A549 (cell line): ENCODE data around the gene FAT3. TPM values are rescaled to one million over a fixed set of nuclear protein-coding genes. Genes with fewer than 3 reads are reported as not detected.
A peak's percentile ranks its signal among the peaks of the same experiment; 100 is the strongest.

ENCODE experiments used
- ATAC-seq, 2 experiments: fragments of 200-7000 bp in 1 of 2; fragments of >200 bp in 1 of 2; cut with Nextera tagmentation in 1 of 2; cut with Tn5 transposase in 1 of 2; 3 replicates each; pipeline versions ENCODE4 v1.8.0 to v1.9.1; 2018 to 2020; ENCODE audit warnings: mild to moderate bottlenecking in 1 of 2, moderate library complexity in 1 of 2
- CTCF ChIA-PET: fragments of 300-600 bp; sonication (Branson Sonifier 250); formaldehyde crosslinking; extraction: SDS; loops from one replicate; lab custom pipeline; 2021; ENCODE audit warnings: antibody characterized with exemption, inconsistent platforms; lab: Yijun Ruan, JAX
- POLR2A ChIA-PET: fragments of 350-600 bp; formaldehyde crosslinking; extraction: SDS; loops from one replicate; lab custom pipeline; 2021; ENCODE audit warnings: antibody characterized with exemption, inconsistent platforms; lab: Yijun Ruan, JAX
- DNase-seq, 2 experiments: peaks; one replicate each; pipeline versions ENCODE4 v3.0.0 to v3.0.0-alpha.2; 2011 to 2016; ENCODE audit warnings: low read depth in 1 of 2, low spot score in 1 of 2
- FAIRE-seq: peaks from 2 replicates; lab custom pipeline; 2011; peaks lifted over from hg19 to GRCh38; lab: Jason Lieb, UNC
- H3K27ac ChIP-seq, 2 experiments: fragments of >200 bp; sonication (Bioruptor Twin); formaldehyde crosslinking; 3 replicates each; pipeline ENCODE4 v1.5.1; 2016 to 2017
- H3K4me1 ChIP-seq: fragments of >200 bp; sonication (Bioruptor Twin); formaldehyde crosslinking; 3 replicates; pipeline ENCODE4 v1.6.1; 2016
- H3K4me2 ChIP-seq: fragments of >200 bp; sonication (Bioruptor Twin); formaldehyde crosslinking; 3 replicates; pipeline ENCODE4 v1.6.1; 2016
- H3K4me3 ChIP-seq: fragments of >200 bp; sonication (Bioruptor Twin); formaldehyde crosslinking; 3 replicates; pipeline ENCODE4 v1.5.1; 2016
- H3K9me3 ChIP-seq: fragments of >200 bp; sonication (Bioruptor Twin); formaldehyde crosslinking; 3 replicates; pipeline ENCODE4 v1.6.1; 2016
- CBX2 ChIP-seq: fragments of 200-600 bp; sonication (generic); IDR thresholded peaks from 2 replicates; pipeline ENCODE4 v1.6.1; 2016; ENCODE audit warnings: low read depth, mild to moderate bottlenecking, borderline replicate concordance
- E2F6 ChIP-seq: IDR thresholded peaks from 2 replicates; pipeline ENCODE4 v1.6.1; 2012; ENCODE audit warnings: low read depth, borderline replicate concordance
- EP300 ChIP-seq, 2 experiments: fragments of >200 bp; sonication (Bioruptor Twin); formaldehyde crosslinking; IDR thresholded peaks; 2 replicates in 1 of 2; 3 replicates in 1 of 2; pipeline ENCODE4 v1.6.1; 2016 to 2017
- ESRRA ChIP-seq: fragments of 150-350 bp; IDR thresholded peaks from 2 replicates; pipeline ENCODE4 v1.6.1; 2014; ENCODE audit warnings: mild to moderate bottlenecking, low read length, borderline replicate concordance
- FOSL2 ChIP-seq, 2 experiments: fragments of 450-650 bp in 1 of 2; fragments of >200 bp in 1 of 2; sonication (Bioruptor Twin) in 1 of 2; formaldehyde crosslinking; IDR thresholded peaks; 2 replicates each; pipeline versions ENCODE4 v1.5.0 to v1.6.1; 2016 to 2020; ENCODE audit warnings: mild to moderate bottlenecking in 1 of 2, moderate library complexity in 1 of 2
- HEYL ChIP-seq: fragments of 250-450 bp; sonication (Bioruptor Pico); IDR thresholded peaks from 2 replicates; pipeline ENCODE4 v1.8.0; 2021; ENCODE audit warnings: mild to moderate bottlenecking, moderate library complexity
- HOXA7 ChIP-seq: fragments of 250-450 bp; sonication (Bioruptor Pico); IDR thresholded peaks from 2 replicates; pipeline ENCODE4 v1.5.0; 2020; ENCODE audit warnings: mild to moderate bottlenecking, moderate library complexity
- PHF8 ChIP-seq: fragments of 200-600 bp; sonication (generic); IDR thresholded peaks from 2 replicates; pipeline ENCODE4 v1.6.1; 2016; ENCODE audit warnings: low read depth, mild to moderate bottlenecking, antibody characterized with exemption, moderate library complexity, borderline replicate concordance
- RAD21 ChIP-seq, 2 experiments: fragments of >200 bp in 1 of 2; sonication (Bioruptor Twin) in 1 of 2; formaldehyde crosslinking in 1 of 2; IDR thresholded peaks in 1 of 2; conservative IDR thresholded peaks in 1 of 2; 2 replicates in 1 of 2; 3 replicates in 1 of 2; pipeline ENCODE4 v1.6.1; 2012 to 2018; ENCODE audit warnings: inconsistent platforms in 1 of 2
- RARB ChIP-seq: fragments of 250-450 bp; sonication (Bioruptor Pico); IDR thresholded peaks from 2 replicates; pipeline ENCODE4 v1.8.0; 2021; ENCODE audit warnings: mild to moderate bottlenecking, moderate library complexity
- RNF2 ChIP-seq: fragments of 200-600 bp; sonication (generic); IDR thresholded peaks from 2 replicates; pipeline ENCODE4 v1.6.1; 2016; ENCODE audit warnings: low read depth, mild to moderate bottlenecking, antibody characterized with exemption, moderate library complexity, borderline replicate concordance
- TFCP2L1 ChIP-seq: fragments of 250-450 bp; sonication (Bioruptor Pico); IDR thresholded peaks from 2 replicates; pipeline ENCODE4 v1.5.0; 2021; ENCODE audit warnings: mild to moderate bottlenecking
- TP53 ChIP-seq: fragments of 250-450 bp; sonication (Bioruptor Pico); IDR thresholded peaks from 2 replicates; pipeline ENCODE4 v1.5.0; 2021; ENCODE audit warnings: mild to moderate bottlenecking, moderate library complexity
- ZFP36 ChIP-seq: fragments of 450-650 bp; IDR thresholded peaks from 2 replicates; pipeline ENCODE4 v1.6.1; 2014; ENCODE audit warnings: borderline replicate concordance; ENCODE audit not compliant: partially characterized antibody
- WGBS: methylation state at CpG from one replicate; pipeline ENCODE4 v1.1.6; 2017; ENCODE audit errors: missing lambda C conversion rate; 5-methylcytosine and 5-hydroxymethylcytosine counted together
- polyA plus RNA-seq, 4 experiments: library from polyadenylated mRNA; depleted of rRNA in 3 of 4; stranded (reverse); fragments of >200 nt; fragmentation: RNase III in 1 of 4; extraction: RNeasy Plus Mini Kit Qiagen cat#74134 plus additional on column Dnase treatment in 1 of 4; gene quantifications; 2 replicates in 3 of 4; 3 replicates in 1 of 4; pipeline ENCODE4 v1.2.3, GENCODE V29; 2011 to 2017
- TF ChIP-seq, protein P1 (sequence below): IDR thresholded peaks from 2 replicates; pipeline ENCODE4 v1.6.1; 2012

FAT3 gene
- polyA plus RNA-seq, 2 of the 4 experiments (the other 2 are of a cell fraction): 0.61 to 1.4 TPM

DNA sequence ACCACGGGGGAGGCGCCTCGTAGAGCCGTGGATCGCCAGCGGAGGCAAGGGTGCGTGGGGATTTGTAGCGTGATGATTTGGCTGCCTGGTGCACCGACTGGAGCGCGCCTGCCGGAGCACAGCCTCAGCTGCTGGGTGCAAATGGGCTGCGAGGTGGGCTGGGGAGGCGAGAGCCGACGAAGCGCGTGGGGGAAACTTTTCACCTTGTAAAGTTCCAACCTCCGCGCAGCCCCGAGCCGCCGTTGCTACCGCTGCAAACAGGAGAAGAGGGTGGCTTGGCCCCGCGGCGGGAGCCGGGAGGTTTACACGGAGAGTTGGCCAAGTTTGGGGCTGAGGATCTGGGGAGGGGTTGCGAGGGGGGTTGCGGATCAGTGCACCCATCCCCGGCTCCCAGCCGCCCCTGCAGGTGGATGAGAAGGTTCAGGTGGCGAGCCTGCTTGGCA is 528 bp downstream of the FAT3 start:
- ATAC-seq: peak; percentile 41 to 50; a peak in 3 of 6 replicates
- Histone ChIP-seq H3K9me3 (no peaks in the 10 kb centered on the region), H3K4me3 (peak overlapping the region; percentile 59), H3K4me2 (peak overlapping the region; percentile 76), H3K4me1 (no peaks in the 10 kb centered on the region), H3K27ac (peak overlapping the region; percentile 53 to 64)
- no peak for FAIRE-seq
- WGBS: 5% methylated on average over 19 of the region's 34 CpGs
- ChIA-PET CTCF (no interaction called here), POLR2A (no interaction called here)
- no peak for DNase-seq
- TF ChIP-seq TFCP2L1 (CRISPR knock-in tag) (no peak), TP53 (CRISPR knock-in tag) (no peak), HEYL (CRISPR knock-in tag) (no peak), RNF2 (0 out of 2 replicates have a peak, but pooled peaks have one; percentile 24), HOXA7 (no peak)

- Histone ChIP-seq H3K4me3 (peak overlapping the region; percentile 59), H3K27ac (peak overlapping the region in 1 of 2 experiments; percentile 64; a peak in 3 of 6 replicates), H3K4me2 (peak overlapping the region; percentile 76), H3K4me1 (no peaks in the 10 kb centered on the region), H3K9me3 (no peaks in the 10 kb centered on the region)
- DNase-seq: no peak
- no peak for FAIRE-seq
- ChIA-PET CTCF (interaction anchor here (1.2 kb wide), 1 partner anchor 12 kb away, joined by 3 read pairs; no protein-coding TSS in a partner anchor), POLR2A (interaction anchor here (0.5 kb wide), 1 partner anchor 36 kb away, joined by 3 read pairs; no protein-coding TSS in a partner anchor)
- 34% methylated on average over 45 of the region's 54 CpGs for WGBS
- TF ChIP-seq E2F6: 0 out of 2 replicates have a peak, but pooled peaks have one; percentile 30
- no peak for TF ChIP-seq FOSL2 (IDR thresholded peaks at IDR 0.05)
- TF ChIP-seq FOSL2 (CRISPR knock-in tag; IDR thresholded peaks at IDR 0.05): no peak
- TF ChIP-seq ZFP36: no peak
- TF ChIP-seq RAD21 (conservative IDR thresholded peaks at IDR 0.05 in 1 of 2, IDR thresholded peaks at IDR 0.05 in 1 of 2): peak in 1 of 2 experiments; percentile 12; a peak in 1 of 5 replicates
- peak; percentile 10 to 31; a peak in 4 of 6 replicates for ATAC-seq
Observed at GRCh38 chr11:92225568-92226330, 1.1 kb downstream of the FAT3 start.

DNA sequence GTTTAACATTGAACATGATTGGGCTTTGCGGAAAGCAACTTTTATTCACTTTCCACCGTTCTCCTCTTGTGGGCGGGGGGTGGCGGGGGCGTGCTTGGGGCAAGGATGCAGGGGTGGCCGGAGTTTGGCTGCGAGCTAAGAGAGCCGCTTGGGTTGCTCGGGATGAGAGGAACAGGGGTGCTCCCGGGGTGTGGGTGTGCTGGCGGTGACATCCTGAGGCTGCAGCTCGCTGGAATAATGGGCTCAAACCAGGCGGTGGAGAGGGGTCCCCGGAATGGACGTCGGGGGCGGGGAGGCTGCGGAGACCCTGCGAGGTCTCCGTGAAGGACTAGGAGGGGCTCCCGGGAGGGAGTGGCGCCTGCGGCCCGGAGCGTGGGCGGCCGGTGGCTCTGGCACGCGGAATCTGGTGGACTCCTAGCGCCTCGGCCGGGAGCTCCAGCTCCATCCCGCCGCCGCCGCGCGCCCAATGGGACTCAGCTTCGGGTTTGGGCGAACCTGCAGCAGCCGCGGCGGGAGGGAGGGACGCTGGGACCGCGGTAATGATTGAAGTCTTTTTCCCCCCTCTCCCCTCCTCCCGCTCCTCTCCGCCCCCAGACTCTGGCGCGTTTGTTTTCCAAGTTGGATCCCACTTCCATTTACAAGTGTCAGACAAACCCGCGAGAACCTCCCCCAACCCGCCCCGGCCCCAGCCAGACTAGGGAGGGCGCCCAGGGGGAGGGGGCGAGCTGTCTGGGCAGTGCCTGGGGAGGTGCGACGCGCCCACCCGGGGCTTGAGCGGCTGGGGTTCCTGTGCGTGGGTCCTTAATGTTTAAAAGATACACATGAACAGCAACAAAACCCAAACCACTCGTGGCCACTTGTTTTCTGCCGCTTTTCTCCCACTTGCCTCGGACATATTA is 2.0 kb downstream of the FAT3 start:
- H3K4me3 ChIP-seq: peak overlapping the region; percentile 59
- 41% methylated on average over 28 of the region's 65 CpGs for WGBS
- ATAC-seq: peak in 1 of 2 experiments; percentile 11; a peak in 1 of 6 replicates
- peak overlapping the region; percentile 76 for H3K4me2 ChIP-seq
- TF ChIP-seq RAD21 (conservative IDR thresholded peaks at IDR 0.05 in 1 of 2, IDR thresholded peaks at IDR 0.05 in 1 of 2): peak in 1 of 2 experiments; percentile 3; a peak in 1 of 5 replicates
- TF ChIP-seq RARB (CRISPR knock-in tag): no peak
- TF ChIP-seq CBX2: no peak
- TF ChIP-seq PHF8: no peak
- no peak for TF ChIP-seq ZFP36
- TF ChIP-seq, protein P1, sequence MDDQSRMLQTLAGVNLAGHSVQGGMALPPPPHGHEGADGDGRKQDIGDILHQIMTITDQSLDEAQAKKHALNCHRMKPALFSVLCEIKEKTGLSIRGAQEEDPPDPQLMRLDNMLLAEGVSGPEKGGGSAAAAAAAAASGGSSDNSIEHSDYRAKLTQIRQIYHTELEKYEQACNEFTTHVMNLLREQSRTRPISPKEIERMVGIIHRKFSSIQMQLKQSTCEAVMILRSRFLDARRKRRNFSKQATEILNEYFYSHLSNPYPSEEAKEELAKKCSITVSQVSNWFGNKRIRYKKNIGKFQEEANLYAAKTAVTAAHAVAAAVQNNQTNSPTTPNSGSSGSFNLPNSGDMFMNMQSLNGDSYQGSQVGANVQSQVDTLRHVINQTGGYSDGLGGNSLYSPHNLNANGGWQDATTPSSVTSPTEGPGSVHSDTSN: no peak
- TF ChIP-seq EP300 (IDR thresholded peaks at IDR 0.05): no peak
- TF ChIP-seq ESRRA: no peak
- TF ChIP-seq, all 56 proteins: peak for 1
- FAIRE-seq (no peak), DNase-seq (no peak)
- ChIA-PET POLR2A (interaction anchor here (0.5 kb wide), 1 partner anchor 37 kb away, joined by 3 read pairs; no protein-coding TSS in a partner anchor), CTCF (interaction anchor here (0.6 to 1.2 kb wide), 2 partner anchors 13 to 161 kb away, joined by 3 read pairs; no protein-coding TSS in a partner anchor)
- Histone ChIP-seq H3K27ac (no peak overlapping the region), H3K9me3 (no peaks in the 10 kb centered on the region), H3K4me1 (no peaks in the 10 kb centered on the region)
